ENCODE data around the gene KCTD8.

The KCTD8 gene

GRCh38 chr4:44425614-44426208 is 22.9 kb downstream of the KCTD8 start:
- Histone ChIP-seq H3K9me3 (replicated peaks in 1 of 2; ENCODE audit: control insufficient read depth in 2 of 2, insufficient read depth in 1 of 2, low read depth in 1 of 2, low read length in 2 of 2) (no peaks in the 10 kb centered on the region), H2AFZ (ENCODE audit: low read length) (no peak overlapping the region), H3K18ac (ENCODE audit: low read length) (no peak overlapping the region), H2BK120ac (ENCODE audit: low read depth, low read length) (no peak overlapping the region), H2BK15ac (ENCODE audit: low read length) (no peak overlapping the region), H3K4me2 (ENCODE audit: insufficient read depth, low read length, poor library complexity, severe bottlenecking) (no peak overlapping the region), H2BK12ac (ENCODE audit: low read length) (no peak overlapping the region), H3K14ac (ENCODE audit: low read length) (no peak overlapping the region), H3K79me1 (ENCODE audit: low read depth, low read length) (no peaks in the 10 kb centered on the region), H3K4me3 (ENCODE audit: low read length in 2 of 2) (no peak overlapping the region), H3K23ac (ENCODE audit: low read depth, low read length, poor library complexity) (no peak overlapping the region), H3K4ac (ENCODE audit: low read length) (no peak overlapping the region), H4K8ac (ENCODE audit: low read depth, low read length) (no peak overlapping the region), H3K36me3 (replicated peaks in 1 of 2; ENCODE audit: control insufficient read depth in 2 of 2, insufficient read depth in 2 of 2, low read length in 2 of 2) (no peaks in the 10 kb centered on the region), H3K4me1 (ENCODE audit: control insufficient read depth in 2 of 2, insufficient read depth in 1 of 2, low read depth in 1 of 2, low read length in 2 of 2) (peaks cover 0 to 2% of the 10 kb centered on the region in 2 donors), H2AK5ac (ENCODE audit: low read depth, low read length) (no peak overlapping the region), H3K27me3 (ENCODE audit: control insufficient read depth in 3 of 3, insufficient read depth in 3 of 3, low read depth in 1 of 3, low read length in 3 of 3) (no peaks in the 10 kb centered on the region), H4K91ac (ENCODE audit: low read depth, low read length, poor library complexity) (no peak overlapping the region), H2BK5ac (ENCODE audit: low read length) (no peak overlapping the region), H3K9ac (ENCODE audit: low read depth, low read length, poor library complexity) (no peak overlapping the region), H3K27ac (replicated peaks; ENCODE audit: low read length) (no peak overlapping the region)
- WGBS, 2 donors (ENCODE audit: extremely low coverage in 2 of 2, insufficient read length in 2 of 2, insufficient replicate concordance in 1 of 2), result no CpG with 5 or more reads among the region's 2 CpGs
- peak; percentile 23 for DNase-seq (ENCODE audit: low spot score)

- no peak for DNase-seq (ENCODE audit: low spot score)
- Histone ChIP-seq H3K4me3 (ENCODE audit: low read length in 2 of 2) (no peak overlapping the region), H3K4ac (ENCODE audit: low read length) (no peak overlapping the region), H3K23ac (ENCODE audit: low read depth, low read length, poor library complexity) (no peak overlapping the region), H2BK12ac (ENCODE audit: low read length) (no peak overlapping the region), H3K18ac (ENCODE audit: low read length) (no peak overlapping the region), H4K91ac (ENCODE audit: low read depth, low read length, poor library complexity) (no peak overlapping the region), H3K36me3 (replicated peaks in 1 of 2; ENCODE audit: control insufficient read depth in 2 of 2, insufficient read depth in 2 of 2, low read length in 2 of 2) (no peaks in the 10 kb centered on the region), H3K27me3 (ENCODE audit: control insufficient read depth in 3 of 3, insufficient read depth in 3 of 3, low read depth in 1 of 3, low read length in 3 of 3) (no peaks in the 10 kb centered on the region), H3K9ac (ENCODE audit: low read depth, low read length, poor library complexity) (no peak overlapping the region), H2AFZ (ENCODE audit: low read length) (no peak overlapping the region), H2BK5ac (ENCODE audit: low read length) (no peak overlapping the region), H3K79me1 (ENCODE audit: low read depth, low read length) (no peaks in the 10 kb centered on the region), H2BK15ac (ENCODE audit: low read length) (no peak overlapping the region), H2BK120ac (ENCODE audit: low read depth, low read length) (no peak overlapping the region), H3K4me2 (ENCODE audit: insufficient read depth, low read length, poor library complexity, severe bottlenecking) (no peak overlapping the region), H4K8ac (ENCODE audit: low read depth, low read length) (no peak overlapping the region), H3K9me3 (replicated peaks in 1 of 2; ENCODE audit: control insufficient read depth in 2 of 2, insufficient read depth in 1 of 2, low read depth in 1 of 2, low read length in 2 of 2) (no peaks in the 10 kb centered on the region), H3K4me1 (ENCODE audit: control insufficient read depth in 2 of 2, insufficient read depth in 1 of 2, low read depth in 1 of 2, low read length in 2 of 2) (peaks cover 0 to 2% of the 10 kb centered on the region in 2 donors), H3K27ac (replicated peaks; ENCODE audit: low read length) (no peak overlapping the region), H2AK5ac (ENCODE audit: low read depth, low read length) (no peak overlapping the region), H3K14ac (ENCODE audit: low read length) (no peak overlapping the region)
- WGBS, 2 donors (ENCODE audit: extremely low coverage in 2 of 2, insufficient read length in 2 of 2, insufficient replicate concordance in 1 of 2), result no CpG with 5 or more reads among the region's 1 CpG
These were observed 25.7 kb downstream of the KCTD8 start for GRCh38 chr4:44422912-44423311.

- no peak overlapping the region for H3K27ac ChIP-seq (replicated peaks; ENCODE audit: low read length)
- no CpG with 5 or more reads among the region's 2 CpGs for WGBS, 2 donors (ENCODE audit: extremely low coverage in 2 of 2, insufficient read length in 2 of 2, insufficient replicate concordance in 1 of 2)
These were observed 27.1 kb downstream of the KCTD8 start for GRCh38 chr4:44421330-44422065.

GRCh38 chr4:44415251-44415650 is 33.4 kb downstream of the KCTD8 start:
- Histone ChIP-seq H3K18ac (ENCODE audit: low read length) (no peak overlapping the region), H3K27ac (replicated peaks; ENCODE audit: low read length) (no peak overlapping the region), H2AFZ (ENCODE audit: low read length) (no peak overlapping the region), H3K4ac (ENCODE audit: low read length) (no peak overlapping the region), H3K79me1 (ENCODE audit: low read depth, low read length) (no peaks in the 10 kb centered on the region), H3K4me3 (ENCODE audit: low read length in 2 of 2) (no peak overlapping the region), H3K4me2 (ENCODE audit: insufficient read depth, low read length, poor library complexity, severe bottlenecking) (no peak overlapping the region), H3K23ac (ENCODE audit: low read depth, low read length, poor library complexity) (no peak overlapping the region), H2BK15ac (ENCODE audit: low read length) (no peak overlapping the region), H3K36me3 (replicated peaks in 1 of 2; ENCODE audit: control insufficient read depth in 2 of 2, insufficient read depth in 2 of 2, low read length in 2 of 2) (no peaks in the 10 kb centered on the region), H3K9me3 (replicated peaks in 1 of 2; ENCODE audit: control insufficient read depth in 2 of 2, insufficient read depth in 1 of 2, low read depth in 1 of 2, low read length in 2 of 2) (no peaks in the 10 kb centered on the region), H3K27me3 (ENCODE audit: control insufficient read depth in 3 of 3, insufficient read depth in 3 of 3, low read depth in 1 of 3, low read length in 3 of 3) (no peaks in the 10 kb centered on the region), H2BK5ac (ENCODE audit: low read length) (no peak overlapping the region), H4K8ac (ENCODE audit: low read depth, low read length) (no peak overlapping the region), H2BK120ac (ENCODE audit: low read depth, low read length) (no peak overlapping the region), H2AK5ac (ENCODE audit: low read depth, low read length) (no peak overlapping the region), H2BK12ac (ENCODE audit: low read length) (no peak overlapping the region), H3K14ac (ENCODE audit: low read length) (no peak overlapping the region), H3K9ac (ENCODE audit: low read depth, low read length, poor library complexity) (no peak overlapping the region), H4K91ac (ENCODE audit: low read depth, low read length, poor library complexity) (no peak overlapping the region), H3K4me1 (ENCODE audit: control insufficient read depth in 2 of 2, insufficient read depth in 1 of 2, low read depth in 1 of 2, low read length in 2 of 2) (no peaks in the 10 kb centered on the region)
- DNase-seq (ENCODE audit: low spot score), result no peak
- WGBS, 2 donors (ENCODE audit: extremely low coverage in 2 of 2, insufficient read length in 2 of 2, insufficient replicate concordance in 1 of 2), result no CpG with 5 or more reads among the region's 1 CpG

More at GRCh38 chr4:44421330-44422065, 27.1 kb downstream of the KCTD8 start:
- H3K4me1 ChIP-seq (ENCODE audit: control insufficient read depth in 2 of 2, insufficient read depth in 1 of 2, low read depth in 1 of 2, low read length in 2 of 2), result peaks cover 0 to 2% of the 10 kb centered on the region in 2 donors
- no peaks in the 10 kb centered on the region for H3K9me3 ChIP-seq (replicated peaks in 1 of 2; ENCODE audit: control insufficient read depth in 2 of 2, insufficient read depth in 1 of 2, low read depth in 1 of 2, low read length in 2 of 2)
- H2AK5ac ChIP-seq (ENCODE audit: low read depth, low read length), result no peak overlapping the region
- no peaks in the 10 kb centered on the region for H3K27me3 ChIP-seq (ENCODE audit: control insufficient read depth in 3 of 3, insufficient read depth in 3 of 3, low read depth in 1 of 3, low read length in 3 of 3)
- no peak overlapping the region for H2BK120ac ChIP-seq (ENCODE audit: low read depth, low read length)
- H4K8ac ChIP-seq (ENCODE audit: low read depth, low read length), result no peak overlapping the region
- H3K14ac ChIP-seq (ENCODE audit: low read length), result no peak overlapping the region
- no peak overlapping the region for H2AFZ ChIP-seq (ENCODE audit: low read length)
- no peak overlapping the region for H4K91ac ChIP-seq (ENCODE audit: low read depth, low read length, poor library complexity)
- H2BK15ac ChIP-seq (ENCODE audit: low read length), result no peak overlapping the region
- H2BK5ac ChIP-seq (ENCODE audit: low read length), result no peak overlapping the region
- no peaks in the 10 kb centered on the region for H3K79me1 ChIP-seq (ENCODE audit: low read depth, low read length)
- H3K4me3 ChIP-seq (ENCODE audit: low read length in 2 of 2), result no peak overlapping the region
- no peak overlapping the region for H3K18ac ChIP-seq (ENCODE audit: low read length)
- no peak for DNase-seq (ENCODE audit: low spot score)
- H2BK12ac ChIP-seq (ENCODE audit: low read length), result no peak overlapping the region
- no peak overlapping the region for H3K23ac ChIP-seq (ENCODE audit: low read depth, low read length, poor library complexity)
- H3K4me2 ChIP-seq (ENCODE audit: insufficient read depth, low read length, poor library complexity, severe bottlenecking), result no peak overlapping the region
- no peak overlapping the region for H3K4ac ChIP-seq (ENCODE audit: low read length)
- no peak overlapping the region for H3K9ac ChIP-seq (ENCODE audit: low read depth, low read length, poor library complexity)
- H3K36me3 ChIP-seq (replicated peaks in 1 of 2; ENCODE audit: control insufficient read depth in 2 of 2, insufficient read depth in 2 of 2, low read length in 2 of 2), result no peaks in the 10 kb centered on the region

All from neuronal stem cell (in vitro differentiated cells).